AG09319 (cell line): ENCODE results near the gene IQCK.

Experiments
- DNase-seq: peaks from one replicate; pipeline ENCODE4 v3.0.0-alpha.2; 2010; ENCODE audit warnings: low read depth; ENCODE audit errors: extremely low read depth
- CTCF ChIP-seq: IDR thresholded peaks from 2 replicates; pipeline ENCODE4 v1.5.1; 2011; ENCODE audit warnings: low read depth, mild to moderate bottlenecking, inconsistent platforms, low read length, moderate library complexity

The IQCK gene

GRCh38 chr16:19700319-19700781, 17.7 kb upstream of the IQCK start:
- TF ChIP-seq CTCF = no peak
- DNase-seq = peak; percentile 22

- TF ChIP-seq CTCF = no peak
- peak; percentile 39 for DNase-seq
Measured at GRCh38 chr16:19701091-19701490, 17.0 kb upstream of the IQCK start.

DNA sequence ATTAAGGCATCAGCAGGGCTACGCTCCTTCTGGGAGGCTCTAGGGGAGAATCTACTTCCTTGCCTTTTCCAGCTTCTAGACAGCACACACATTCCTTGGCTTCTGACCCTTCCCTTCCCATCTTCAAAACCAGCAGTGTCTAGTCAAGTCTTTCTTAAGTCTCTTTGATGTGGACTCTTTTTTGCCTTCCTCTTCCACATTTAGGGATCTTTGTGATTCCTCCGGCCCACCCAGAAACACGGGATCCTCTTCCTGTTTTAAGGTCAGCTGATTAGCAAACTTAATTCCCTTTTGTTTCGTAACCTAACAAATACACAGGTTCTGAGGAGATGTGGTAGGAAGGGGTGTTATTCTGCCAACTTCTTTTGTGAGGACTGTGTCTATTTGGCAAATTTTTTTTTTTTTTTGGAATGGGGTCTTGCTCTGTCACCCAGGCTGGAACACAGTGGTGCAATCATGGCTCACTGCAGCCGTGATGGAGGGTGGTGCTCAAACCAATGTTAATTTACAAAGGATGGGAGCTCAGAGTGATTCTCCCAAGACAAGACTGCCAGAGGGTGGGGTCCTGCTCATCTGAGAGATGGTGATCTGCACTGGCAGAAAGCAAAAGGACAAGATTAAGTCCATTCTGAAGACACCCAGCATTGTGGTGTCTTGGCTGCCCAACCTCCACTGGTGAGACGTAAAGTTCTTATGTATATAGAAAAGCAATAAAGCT, 14.7 kb upstream of the IQCK start:
- no peak for DNase-seq
- no peak for TF ChIP-seq CTCF

- TF ChIP-seq CTCF = no peak
- DNase-seq = peak; percentile 70
Measured at GRCh38 chr16:19704321-19705145, 13.5 kb upstream of the IQCK start.

GRCh38 chr16:19705146-19705501, 12.9 kb upstream of the IQCK start:
- no peak for TF ChIP-seq CTCF
- DNase-seq = no peak

- DNase-seq = no peak
- no peak for TF ChIP-seq CTCF
Measured at GRCh38 chr16:19705843-19706242, 12.2 kb upstream of the IQCK start.

DNA sequence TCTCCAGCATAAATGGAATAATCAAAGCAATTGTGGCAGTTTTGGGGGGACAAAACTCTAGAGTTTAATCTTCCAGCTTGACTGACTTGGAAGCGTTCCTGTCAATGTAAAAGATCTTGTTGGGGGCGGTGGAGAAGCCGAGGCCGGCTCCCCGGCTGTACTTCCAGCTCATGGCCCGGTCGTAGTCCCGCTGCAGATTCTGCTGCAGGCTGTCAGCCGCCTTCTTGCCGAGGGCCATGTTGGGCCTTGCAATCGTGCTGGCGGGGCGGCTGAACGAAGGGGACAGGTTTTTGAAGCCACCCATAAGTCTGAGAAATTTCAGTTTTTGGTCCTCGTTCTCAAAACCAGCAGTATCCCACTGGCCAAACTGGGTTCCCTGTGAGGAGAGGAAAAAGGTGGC, 11.2 kb upstream of the IQCK start:
- no peak for DNase-seq
- TF ChIP-seq CTCF = no peak
